CD4-positive, alpha-beta T cell treated with Interleukin-17A for 4 hours (primary cell): Measurements from ENCODE around the gene ASGR1.

Source experiments
- DNase-seq: peaks from one replicate; pipeline ENCODE4 v3.0.0-alpha.2; 2020; ENCODE audit warnings: mixed read lengths

The ASGR1 gene, protein sequence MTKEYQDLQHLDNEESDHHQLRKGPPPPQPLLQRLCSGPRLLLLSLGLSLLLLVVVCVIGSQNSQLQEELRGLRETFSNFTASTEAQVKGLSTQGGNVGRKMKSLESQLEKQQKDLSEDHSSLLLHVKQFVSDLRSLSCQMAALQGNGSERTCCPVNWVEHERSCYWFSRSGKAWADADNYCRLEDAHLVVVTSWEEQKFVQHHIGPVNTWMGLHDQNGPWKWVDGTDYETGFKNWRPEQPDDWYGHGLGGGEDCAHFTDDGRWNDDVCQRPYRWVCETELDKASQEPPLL

DNA sequence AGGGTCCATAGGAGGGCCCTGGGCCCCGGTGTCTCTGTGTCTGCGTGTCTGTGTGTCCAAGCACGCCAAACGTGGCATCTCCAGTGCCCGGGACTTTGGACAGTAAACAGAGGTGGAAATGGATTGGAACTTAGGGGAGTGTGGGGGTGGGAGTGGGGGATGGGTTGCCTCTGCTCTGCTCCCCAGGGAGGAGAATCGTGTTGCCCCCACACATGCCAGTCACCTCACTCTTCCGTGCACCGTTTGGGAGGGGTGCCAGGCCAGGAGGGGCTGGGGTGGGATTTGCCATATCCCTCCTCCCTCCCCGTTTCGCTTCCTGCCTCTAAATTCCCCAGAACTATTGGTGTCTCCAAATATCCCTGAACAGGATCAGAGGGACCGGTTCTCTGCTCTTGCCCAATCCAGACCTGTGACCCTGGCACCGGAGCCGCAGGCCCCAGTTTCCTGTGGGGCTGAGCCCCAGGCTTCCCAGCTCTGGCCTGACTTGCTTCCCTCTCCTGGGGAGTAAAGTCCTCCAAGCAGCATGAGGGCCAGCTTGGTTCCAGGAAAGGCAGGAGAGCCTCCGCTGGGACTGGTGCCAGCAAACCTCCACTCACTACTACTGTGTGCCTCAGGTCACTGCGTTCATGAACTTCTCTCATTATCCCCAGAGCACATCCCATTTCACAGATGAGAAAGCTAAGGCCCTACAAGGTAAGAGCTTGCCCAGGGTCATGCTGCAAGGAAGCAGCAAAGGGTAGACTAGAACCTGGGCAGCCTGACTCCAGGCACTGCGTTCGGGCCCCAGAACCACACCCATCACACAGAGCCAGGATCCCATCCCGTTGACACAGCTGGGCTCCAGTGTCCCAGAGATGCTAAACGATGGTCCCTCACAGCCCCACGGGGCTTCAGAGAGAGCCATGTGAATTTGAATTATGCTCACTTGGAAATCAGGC, at the start of gene ASGR1:
ASGR1 (minus strand) TSS at position 54 of the 938 bp plus-strand sequence. CDS start 807 bp downstream, outside the sequence.
- DNase-seq, result no peak

DNA sequence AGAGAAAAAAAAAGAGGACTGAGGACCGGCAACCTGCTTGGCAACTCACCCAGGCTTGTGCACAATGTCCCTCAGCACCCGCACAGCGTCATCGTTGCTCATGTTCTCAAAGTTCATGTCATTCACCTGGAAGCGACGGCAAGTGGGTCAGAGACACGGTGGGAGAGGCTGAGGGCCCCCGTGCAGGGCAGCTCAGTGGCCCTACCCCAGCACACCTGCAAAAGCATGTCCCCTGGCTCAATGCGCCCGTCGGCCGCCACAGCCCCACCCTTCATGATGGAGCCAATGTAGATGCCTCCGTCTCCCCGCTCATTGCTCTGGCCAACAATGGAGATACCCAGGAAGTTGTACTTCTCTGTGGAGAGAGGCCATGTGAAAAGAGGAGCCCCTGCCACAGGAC, 49.8 kb upstream of the ASGR1 start:
- no peak for DNase-seq

- DNase-seq, result no peak
Observed at GRCh38 chr17:7226721-7227710, 47.8 kb upstream of the ASGR1 start.

GRCh38 chr17:7225711-7226331, 46.7 kb upstream of the ASGR1 start:
- DNase-seq, result no peak

- DNase-seq, result no peak
Observed at GRCh38 chr17:7224661-7225111, 45.5 kb upstream of the ASGR1 start.

DNA sequence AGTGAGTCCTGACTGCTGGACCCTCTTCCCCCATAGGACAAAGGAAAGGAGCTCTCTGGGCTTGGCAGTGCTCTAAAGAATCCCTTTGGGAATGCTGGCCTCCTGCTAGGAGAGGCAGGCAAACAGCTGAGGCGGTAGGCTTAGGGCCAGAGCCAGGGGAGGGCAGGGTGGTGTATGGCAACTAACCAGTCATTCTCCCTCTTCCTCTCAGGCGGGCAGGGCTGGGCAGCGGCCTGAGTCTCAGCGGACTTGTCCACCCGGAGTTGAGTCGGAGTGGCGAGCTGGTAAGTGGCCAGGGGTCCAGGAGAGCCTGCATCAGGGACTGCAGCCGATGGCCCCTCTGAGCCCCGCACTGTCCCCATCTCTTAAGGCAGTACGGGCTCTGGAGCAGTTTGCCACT, 44.9 kb upstream of the ASGR1 start:
- no peak for DNase-seq

GRCh38 chr17:7223375-7223774, 44.2 kb upstream of the ASGR1 start:
- no peak for DNase-seq

DNA sequence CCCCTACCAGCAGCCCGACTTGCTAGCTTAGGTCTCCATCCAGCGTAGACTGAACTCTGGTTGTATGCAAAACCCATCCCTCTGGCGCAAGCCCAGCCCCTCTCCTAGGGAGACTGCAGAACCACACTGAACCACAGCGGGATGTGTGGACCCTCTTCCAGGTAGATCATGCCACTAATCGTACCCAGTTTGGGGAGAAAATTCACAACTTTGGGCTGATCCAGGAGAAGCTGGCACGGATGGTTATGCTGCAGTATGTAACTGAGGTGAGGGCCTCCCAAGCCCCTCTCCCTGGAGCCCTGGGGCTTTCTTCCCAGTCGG, 43.8 kb upstream of the ASGR1 start:
- DNase-seq, result no peak

DNA sequence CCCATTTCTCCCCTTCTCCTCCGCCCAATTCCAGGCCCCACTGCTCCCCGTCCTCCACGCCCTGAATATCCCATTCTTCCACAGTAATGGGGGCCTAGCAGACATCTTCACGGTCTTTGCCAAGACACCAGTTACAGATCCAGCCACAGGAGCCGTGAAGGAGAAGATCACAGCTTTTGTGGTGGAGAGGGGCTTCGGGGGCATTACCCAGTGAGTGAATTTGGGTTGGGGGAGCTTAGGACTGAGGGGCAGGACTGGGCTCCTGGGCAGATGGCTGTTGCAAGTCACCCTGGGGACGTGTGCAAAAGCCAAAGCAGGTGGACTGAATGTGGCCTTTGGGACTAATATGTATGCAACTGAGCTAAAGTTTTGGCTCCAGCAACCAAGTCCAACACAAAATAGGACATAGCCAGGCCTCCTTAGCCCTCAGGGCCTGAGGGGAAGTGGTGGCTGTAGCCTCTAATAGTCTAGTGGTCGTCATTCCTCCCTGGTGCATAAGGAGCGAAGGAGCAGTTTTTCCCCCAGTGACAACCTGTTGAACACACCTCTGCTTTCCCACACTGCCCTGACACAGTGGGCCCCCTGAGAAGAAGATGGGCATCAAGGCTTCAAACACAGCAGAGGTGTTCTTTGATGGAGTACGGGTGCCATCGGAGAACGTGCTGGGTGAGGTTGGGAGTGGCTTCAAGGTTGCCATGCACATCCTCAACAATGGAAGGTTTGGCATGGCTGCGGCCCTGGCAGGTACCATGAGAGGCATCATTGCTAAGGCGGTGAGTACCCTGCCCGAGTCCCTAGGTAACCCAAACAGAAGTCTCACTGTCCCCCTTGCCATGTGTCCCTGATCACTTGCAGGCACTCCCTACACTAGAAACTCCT, 43.2 kb upstream of the ASGR1 start:
- no peak for DNase-seq

DNA sequence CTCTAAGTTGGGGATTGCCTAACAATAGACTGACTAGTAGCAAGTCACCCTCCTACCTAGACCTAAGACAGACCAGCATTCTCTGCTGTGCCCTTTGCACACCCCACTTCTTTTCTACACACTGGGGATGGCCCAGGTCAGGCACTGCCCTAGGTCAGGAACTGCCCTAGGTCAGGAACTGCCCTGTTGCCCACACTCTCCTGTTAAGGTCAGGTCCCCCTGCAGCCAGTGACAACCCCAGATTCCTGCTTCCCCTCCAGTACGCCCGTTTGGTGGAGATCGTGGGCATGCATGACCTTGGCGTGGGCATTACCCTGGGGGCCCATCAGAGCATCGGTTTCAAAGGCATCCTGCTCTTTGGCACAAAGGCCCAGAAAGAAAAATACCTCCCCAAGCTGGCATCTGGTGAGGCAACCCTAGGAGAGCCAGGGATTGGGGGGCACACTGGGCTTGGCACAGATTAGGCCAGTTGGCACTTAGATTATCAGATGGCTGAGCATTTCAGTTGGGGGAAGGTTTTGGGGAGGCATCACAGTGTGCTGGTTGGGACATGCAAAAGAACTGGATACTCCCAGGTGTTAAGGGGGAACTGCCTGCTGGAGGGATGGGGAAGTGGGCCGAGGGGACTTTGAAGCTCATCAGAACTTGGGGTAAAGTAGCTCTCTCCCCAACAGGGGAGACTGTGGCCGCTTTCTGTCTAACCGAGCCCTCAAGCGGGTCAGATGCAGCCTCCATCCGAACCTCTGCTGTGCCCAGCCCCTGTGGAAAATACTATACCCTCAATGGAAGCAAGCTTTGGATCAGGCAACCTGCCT, 42.3 kb upstream of the ASGR1 start:
- no peak for DNase-seq

DNA sequence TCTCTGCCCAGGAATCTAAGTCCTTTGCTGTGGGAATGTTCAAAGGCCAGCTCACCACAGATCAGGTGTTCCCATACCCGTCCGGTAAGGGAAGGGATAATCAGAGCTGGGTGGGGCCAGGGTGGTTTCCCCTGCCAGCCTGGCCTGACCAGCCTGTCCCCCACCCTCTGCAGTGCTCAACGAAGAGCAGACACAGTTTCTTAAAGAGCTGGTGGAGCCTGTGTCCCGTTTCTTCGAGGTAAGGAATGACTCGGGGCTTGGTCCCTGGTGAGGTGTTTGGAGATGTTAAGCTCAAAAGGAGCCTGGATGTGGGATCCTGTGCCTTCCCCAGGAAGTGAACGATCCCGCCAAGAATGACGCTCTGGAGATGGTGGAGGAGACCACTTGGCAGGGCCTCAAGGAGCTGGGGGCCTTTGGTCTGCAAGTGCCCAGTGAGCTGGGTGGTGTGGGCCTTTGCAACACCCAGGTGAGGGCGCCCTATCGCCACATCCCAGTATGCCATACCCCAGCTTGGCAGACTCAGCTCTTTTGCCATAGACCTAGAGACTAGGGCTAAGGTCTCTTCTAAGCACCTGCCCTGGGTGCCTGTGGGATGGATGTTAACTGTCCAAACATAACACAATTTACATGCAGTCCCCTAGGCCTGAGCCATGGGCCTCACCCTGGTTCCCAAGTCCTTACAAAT, 41.6 kb upstream of the ASGR1 start:
- DNase-seq, result peak; percentile 73

- peak; percentile 87 for DNase-seq
Observed at GRCh38 chr17:7219812-7220592, 40.8 kb upstream of the ASGR1 start, which contains the start of the genes ACADVL and DLG4. TSS of gene ACADVL (plus strand) at chr17:7219938. CDS start at chr17:7219985, 47 bp downstream. TSS of gene DLG4 (minus strand) at chr17:7219836.

GRCh38 chr17:7219229-7219811, 40.1 kb upstream of the ASGR1 start:
- no peak for DNase-seq

DNA sequence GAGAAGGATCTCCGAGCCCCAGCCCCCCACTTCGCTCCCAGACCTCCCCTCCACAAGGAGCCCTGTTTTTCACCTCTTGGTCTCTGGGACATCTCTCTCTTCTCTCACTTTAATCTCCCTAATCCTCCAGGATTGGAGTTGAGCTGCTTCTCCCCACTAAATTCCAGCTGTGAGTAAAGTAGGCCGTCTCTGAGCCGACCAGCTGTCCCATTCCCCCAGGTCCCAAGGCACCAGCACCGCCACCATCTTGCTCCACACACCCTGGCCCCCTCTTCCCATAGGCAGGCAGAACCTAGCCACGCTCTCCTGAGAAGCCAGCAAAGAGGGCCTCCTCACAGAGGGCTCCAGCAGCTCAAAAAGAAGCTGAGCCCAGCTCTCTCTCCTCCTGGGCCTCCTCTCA, 39.6 kb upstream of the ASGR1 start:
- DNase-seq, result no peak

- DNase-seq, result peak; percentile 19
Observed at GRCh38 chr17:7218166-7218565, 39.0 kb upstream of the ASGR1 start.

- peak; percentile 58 for DNase-seq
Observed at GRCh38 chr17:7217113-7217987, 38.2 kb upstream of the ASGR1 start.
